ENCODE data around the gene SLC7A6OS.
A peak's percentile ranks its signal among the peaks of the same experiment; 100 is the strongest.

The SLC7A6OS gene

DNA sequence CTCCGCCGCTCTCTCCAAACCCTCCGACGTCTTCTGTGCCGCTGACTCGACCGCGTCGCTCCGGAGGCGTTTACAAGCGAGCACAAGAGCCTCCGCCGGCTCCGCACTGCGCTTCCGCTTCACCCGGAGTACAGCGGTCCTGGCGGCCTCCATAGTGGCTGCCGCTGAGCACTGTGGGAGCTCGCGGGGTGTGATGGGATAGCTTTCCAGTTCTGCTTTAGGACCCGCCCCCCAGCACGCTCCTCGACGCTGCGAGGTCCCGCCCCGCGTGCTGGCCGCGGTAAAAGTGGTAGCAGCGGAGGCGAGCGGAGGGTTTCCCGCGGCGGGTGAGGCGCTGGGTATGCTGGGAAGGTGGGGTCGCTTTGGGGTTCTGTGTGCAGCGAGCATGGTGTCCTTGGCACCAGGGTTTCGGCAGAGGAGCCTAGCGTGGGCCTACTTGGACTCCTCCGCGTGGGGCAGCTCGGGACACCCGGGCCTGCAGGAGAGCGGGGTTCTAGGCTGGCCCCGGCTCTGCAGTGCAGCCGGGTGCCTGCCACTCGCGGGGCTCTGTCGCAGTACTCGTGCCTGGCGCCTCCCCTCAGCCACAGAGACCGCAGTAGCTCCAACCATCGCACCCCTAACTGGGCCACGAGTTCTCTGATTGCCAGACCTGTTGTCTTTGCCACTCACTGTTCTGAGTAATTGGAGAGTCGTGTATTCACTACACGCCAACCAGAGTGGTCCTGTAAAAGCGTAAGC is at the start of gene SLC7A6OS, which contains the start of gene PRMT7:
TSS of gene SLC7A6OS (minus strand) at position 173 of the 738 bp plus-strand sequence. CDS start at position 153, 20 bp downstream.
TSS of gene PRMT7 (plus strand) at position 246 of the 738 bp plus-strand sequence. CDS start 4,961 bp downstream, outside the sequence.
- TF ChIP-seq, protein P1, sequence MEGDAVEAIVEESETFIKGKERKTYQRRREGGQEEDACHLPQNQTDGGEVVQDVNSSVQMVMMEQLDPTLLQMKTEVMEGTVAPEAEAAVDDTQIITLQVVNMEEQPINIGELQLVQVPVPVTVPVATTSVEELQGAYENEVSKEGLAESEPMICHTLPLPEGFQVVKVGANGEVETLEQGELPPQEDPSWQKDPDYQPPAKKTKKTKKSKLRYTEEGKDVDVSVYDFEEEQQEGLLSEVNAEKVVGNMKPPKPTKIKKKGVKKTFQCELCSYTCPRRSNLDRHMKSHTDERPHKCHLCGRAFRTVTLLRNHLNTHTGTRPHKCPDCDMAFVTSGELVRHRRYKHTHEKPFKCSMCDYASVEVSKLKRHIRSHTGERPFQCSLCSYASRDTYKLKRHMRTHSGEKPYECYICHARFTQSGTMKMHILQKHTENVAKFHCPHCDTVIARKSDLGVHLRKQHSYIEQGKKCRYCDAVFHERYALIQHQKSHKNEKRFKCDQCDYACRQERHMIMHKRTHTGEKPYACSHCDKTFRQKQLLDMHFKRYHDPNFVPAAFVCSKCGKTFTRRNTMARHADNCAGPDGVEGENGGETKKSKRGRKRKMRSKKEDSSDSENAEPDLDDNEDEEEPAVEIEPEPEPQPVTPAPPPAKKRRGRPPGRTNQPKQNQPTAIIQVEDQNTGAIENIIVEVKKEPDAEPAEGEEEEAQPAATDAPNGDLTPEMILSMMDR (IDR thresholded peaks at IDR 0.05; ENCODE audit: extremely low read depth, insufficient read depth, missing control alignments), result no peak
- in situ Hi-C loops (cut with MboI; ENCODE audit: low pct_unique_long_range_greater_than_20kb, low sequenced_read_pairs, unreplicated experiment), result no loop called here
- DNase-seq (ENCODE audit: low spot score), result peak; percentile 97

GRCh38 chr16:68359398-68360191 is 48.8 kb upstream of the SLC7A6OS start:
- in situ Hi-C loops (cut with MboI; ENCODE audit: low pct_unique_long_range_greater_than_20kb, low sequenced_read_pairs, unreplicated experiment), result no loop called here
- TF ChIP-seq, protein P1 (IDR thresholded peaks at IDR 0.05; ENCODE audit: extremely low read depth, insufficient read depth, missing control alignments), result no peak
- DNase-seq (ENCODE audit: low spot score), result no peak

DNA sequence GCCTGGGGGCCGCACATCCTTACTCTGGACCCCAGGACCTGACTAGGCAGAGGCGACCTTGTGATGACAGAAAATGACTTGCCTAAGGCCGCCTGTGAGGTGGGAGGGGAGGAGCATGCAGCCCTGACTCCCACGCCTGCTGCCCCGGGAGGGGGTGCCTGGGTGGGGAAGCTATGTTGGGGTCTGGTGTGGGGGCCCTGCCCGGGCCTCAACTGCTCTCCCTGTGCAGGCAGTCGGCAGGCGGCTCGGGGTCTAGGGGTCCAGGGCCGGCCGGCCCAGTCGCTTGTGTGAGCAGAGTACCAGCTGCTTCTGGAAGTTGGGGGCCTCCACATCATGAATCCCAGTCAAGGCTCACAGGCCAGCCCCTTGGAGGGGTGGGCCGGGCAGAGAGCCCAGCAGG is 48.2 kb upstream of the SLC7A6OS start:
- in situ Hi-C loops (cut with MboI; ENCODE audit: low pct_unique_long_range_greater_than_20kb, low sequenced_read_pairs, unreplicated experiment), result no loop called here
- DNase-seq (ENCODE audit: low spot score), result no peak
- TF ChIP-seq, protein P1 (IDR thresholded peaks at IDR 0.05; ENCODE audit: extremely low read depth, insufficient read depth, missing control alignments), result no peak

DNA sequence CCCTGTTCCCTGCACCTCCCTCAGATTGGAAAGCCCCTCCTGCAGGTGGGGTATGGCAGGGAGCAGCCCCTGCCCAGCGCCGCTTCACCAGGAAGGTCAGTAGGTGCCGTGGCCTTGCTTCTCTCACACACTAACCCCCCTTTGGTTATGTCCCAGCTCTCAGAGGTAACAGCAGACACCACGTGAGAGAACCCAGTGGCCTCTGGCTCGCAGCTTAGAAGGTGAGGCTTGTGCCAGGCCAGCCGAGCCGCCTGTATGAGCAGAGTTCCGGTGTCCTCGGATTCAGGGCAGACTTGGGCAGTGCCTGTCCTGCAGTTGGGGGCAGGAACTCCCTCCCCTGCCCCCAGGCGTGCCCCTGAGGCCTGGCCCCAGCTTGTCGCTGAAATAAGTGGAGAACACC is 47.2 kb upstream of the SLC7A6OS start:
- TF ChIP-seq, protein P1 (IDR thresholded peaks at IDR 0.05; ENCODE audit: extremely low read depth, insufficient read depth, missing control alignments), result no peak
- in situ Hi-C loops (cut with MboI; ENCODE audit: low pct_unique_long_range_greater_than_20kb, low sequenced_read_pairs, unreplicated experiment), result no loop called here
- no peak for DNase-seq (ENCODE audit: low spot score)

DNA sequence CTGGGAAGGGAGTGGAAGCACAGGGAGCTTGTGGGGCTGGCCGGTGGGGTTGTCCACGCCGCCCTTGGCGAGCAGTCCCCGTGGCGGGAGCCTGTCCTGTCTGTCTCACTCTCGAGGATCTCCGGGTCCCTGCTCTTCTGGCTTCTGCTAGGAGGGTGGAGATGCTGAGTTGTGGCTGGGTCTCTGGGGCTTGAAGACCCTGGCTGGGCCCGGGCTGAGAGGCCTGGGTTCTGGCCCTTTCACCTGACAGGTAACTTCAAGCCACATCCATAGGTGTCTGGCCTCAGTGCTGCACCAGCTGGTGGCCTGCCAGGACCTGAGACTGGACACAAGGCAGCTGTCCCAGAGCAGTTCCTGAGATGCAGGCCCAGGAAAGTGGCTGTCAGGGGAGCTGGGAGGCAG is 46.8 kb upstream of the SLC7A6OS start:
- TF ChIP-seq, protein P1 (IDR thresholded peaks at IDR 0.05; ENCODE audit: extremely low read depth, insufficient read depth, missing control alignments), result no peak
- DNase-seq (ENCODE audit: low spot score), result no peak
- in situ Hi-C loops (cut with MboI; ENCODE audit: low pct_unique_long_range_greater_than_20kb, low sequenced_read_pairs, unreplicated experiment), result no loop called here

GRCh38 chr16:68356919-68357286 is 46.2 kb upstream of the SLC7A6OS start:
- TF ChIP-seq, protein P1 (IDR thresholded peaks at IDR 0.05; ENCODE audit: extremely low read depth, insufficient read depth, missing control alignments), result no peak
- in situ Hi-C loops (cut with MboI; ENCODE audit: low pct_unique_long_range_greater_than_20kb, low sequenced_read_pairs, unreplicated experiment), result no loop called here
- no peak for DNase-seq (ENCODE audit: low spot score)
